GM23338 (cell line): ENCODE measurements around the gene UBE2H. TPM values are rescaled to one million over a fixed set of nuclear protein-coding genes. Genes with fewer than 3 reads are reported as not detected.
A peak's percentile ranks its signal among the peaks of the same experiment; 100 is the strongest.

ENCODE experiments used
- ATAC-seq: fragments of 200-7000 bp; cut with Tn5 transposase; 3 replicates; pipeline ENCODE4 v1.9.1; 2020
- DNase-seq: peaks from one replicate; pipeline ENCODE4 v3.0.0-alpha.2; 2015; ENCODE audit warnings: low spot score
- H2AFZ ChIP-seq: fragments of 200-600 bp; sonication (generic); 2 replicates; pipeline ENCODE4 v1.8.0; 2016; ENCODE audit warnings: antibody characterized with exemption, mild to moderate bottlenecking, moderate library complexity
- H3F3A ChIP-seq: fragments of 200-600 bp; sonication (generic); replicated peaks from 2 replicates; pipeline ENCODE4 v1.8.0; 2017; ENCODE audit warnings: antibody characterized with exemption, mixed run types, low read depth
- H3K27ac ChIP-seq: fragments of 200-600 bp; sonication (generic); 2 replicates; pipeline ENCODE4 v1.6.1; 2016; ENCODE audit warnings: low read depth
- H3K27me3 ChIP-seq: fragments of 200-600 bp; sonication (generic); 2 replicates; pipeline ENCODE4 v1.8.0; 2016; ENCODE audit warnings: mild to moderate bottlenecking, mixed run types, moderate library complexity; ENCODE audit not compliant: insufficient read depth
- H3K36me3 ChIP-seq: fragments of 200-600 bp; sonication (generic); 2 replicates; pipeline ENCODE4 v1.8.0; 2016; ENCODE audit warnings: mild to moderate bottlenecking; ENCODE audit not compliant: insufficient read depth
- H3K4me1 ChIP-seq: fragments of 200-600 bp; sonication (generic); 2 replicates; pipeline ENCODE4 v1.8.0; 2016; ENCODE audit warnings: mild to moderate bottlenecking, moderate library complexity; ENCODE audit not compliant: insufficient read depth
- H3K4me2 ChIP-seq: fragments of 200-600 bp; sonication (generic); 2 replicates; pipeline ENCODE4 v1.7.1; 2017; ENCODE audit warnings: mixed run types
- H3K4me3 ChIP-seq: fragments of 200-600 bp; sonication (generic); 2 replicates; pipeline ENCODE4 v1.6.1; 2016; ENCODE audit warnings: mixed run types
- H3K79me2 ChIP-seq: fragments of 200-600 bp; sonication (generic); replicated peaks from 2 replicates; pipeline ENCODE4 v1.8.0; 2017; ENCODE audit warnings: mild to moderate bottlenecking; ENCODE audit not compliant: insufficient read depth
- H3K9me2 ChIP-seq: fragments of 200-600 bp; sonication (generic); 2 replicates; pipeline ENCODE4 v1.8.0; 2017; ENCODE audit not compliant: insufficient read depth
- H4K20me1 ChIP-seq: fragments of 200-600 bp; sonication (generic); replicated peaks from 2 replicates; pipeline ENCODE4 v1.8.0; 2017; ENCODE audit warnings: mild to moderate bottlenecking; ENCODE audit not compliant: insufficient read depth
- H3K27ac Mint-ChIP-seq: 2 replicates; pipeline ENCODE4 v1.8.0; 2020; ENCODE audit warnings: inconsistent platforms, mild to moderate bottlenecking, moderate library complexity, mixed read lengths
- H3K27me3 Mint-ChIP-seq: 3 replicates; pipeline ENCODE4 v1.8.0; 2022; ENCODE audit warnings: low read depth, mild to moderate bottlenecking, moderate library complexity, mixed read lengths, inconsistent platforms; ENCODE audit not compliant: insufficient read depth, poor library complexity
- H3K36me3 Mint-ChIP-seq: 3 replicates; pipeline ENCODE4 v1.8.0; 2021; ENCODE audit warnings: low read depth, mild to moderate bottlenecking, inconsistent platforms, moderate library complexity, mixed read lengths
- H3K4me1 Mint-ChIP-seq: 3 replicates; pipeline ENCODE4 v1.8.0; 2020; ENCODE audit warnings: mild to moderate bottlenecking, inconsistent platforms, mixed read lengths
- H3K4me3 Mint-ChIP-seq: 3 replicates; pipeline ENCODE4 v1.8.0; 2021; ENCODE audit warnings: moderate library complexity, mild to moderate bottlenecking, inconsistent platforms, mixed read lengths
- H3K9me3 Mint-ChIP-seq: 3 replicates; pipeline ENCODE4 v1.8.0; 2020; ENCODE audit warnings: moderate library complexity, mild to moderate bottlenecking, inconsistent platforms, mixed read lengths
- CTCF ChIP-seq, 2 experiments: fragments of 200-600 bp in 1 of 2; sonication (generic) in 1 of 2; conservative IDR thresholded peaks; 2 replicates each; pipeline versions ENCODE4 v1.5.1 to v1.6.1; 2016 to 2017; ENCODE audit warnings: antibody characterized with exemption in 2 of 2, low read depth in 2 of 2, mild to moderate bottlenecking in 2 of 2, moderate library complexity in 1 of 2
- EZH2 ChIP-seq: fragments of 200-600 bp; sonication (generic); IDR thresholded peaks from one replicate; pipeline ENCODE4 v1.8.0; 2017; ENCODE audit warnings: antibody characterized with exemption, mild to moderate bottlenecking, low read depth; ENCODE audit not compliant: unreplicated experiment
- ZNF114 ChIP-seq: fragments of 250-450 bp; sonication (Bioruptor Pico); IDR thresholded peaks from 2 replicates; pipeline ENCODE4 v1.5.0; 2020; ENCODE audit warnings: mild to moderate bottlenecking, moderate library complexity
- polyA plus RNA-seq: library from polyadenylated mRNA; unstranded; fragments of >200 nt; fragmentation: Nextera tagmentation; extraction: Ambion mirVana; gene quantifications from 2 replicates; pipeline ENCODE4 v1.2.1, GENCODE V29; 2016
- small RNA-seq: library from RNA; depleted of rRNA; stranded (forward); fragments of <200 nt; gene quantifications from one replicate; pipeline ENCODE3, GENCODE V24; 2014; ENCODE audit warnings: low replicate concordance
- total RNA-seq: library from RNA; depleted of rRNA; stranded (reverse); fragments of >200 nt; shearing (Covaris generic); gene quantifications from 2 replicates; pipeline ENCODE4 v1.2.3, GENCODE V29; 2014; rRNA removed

UBE2H gene
- total and polyA plus RNA-seq, 2 experiments from 2014 or later, result 40.8 to 86.5 TPM

DNA sequence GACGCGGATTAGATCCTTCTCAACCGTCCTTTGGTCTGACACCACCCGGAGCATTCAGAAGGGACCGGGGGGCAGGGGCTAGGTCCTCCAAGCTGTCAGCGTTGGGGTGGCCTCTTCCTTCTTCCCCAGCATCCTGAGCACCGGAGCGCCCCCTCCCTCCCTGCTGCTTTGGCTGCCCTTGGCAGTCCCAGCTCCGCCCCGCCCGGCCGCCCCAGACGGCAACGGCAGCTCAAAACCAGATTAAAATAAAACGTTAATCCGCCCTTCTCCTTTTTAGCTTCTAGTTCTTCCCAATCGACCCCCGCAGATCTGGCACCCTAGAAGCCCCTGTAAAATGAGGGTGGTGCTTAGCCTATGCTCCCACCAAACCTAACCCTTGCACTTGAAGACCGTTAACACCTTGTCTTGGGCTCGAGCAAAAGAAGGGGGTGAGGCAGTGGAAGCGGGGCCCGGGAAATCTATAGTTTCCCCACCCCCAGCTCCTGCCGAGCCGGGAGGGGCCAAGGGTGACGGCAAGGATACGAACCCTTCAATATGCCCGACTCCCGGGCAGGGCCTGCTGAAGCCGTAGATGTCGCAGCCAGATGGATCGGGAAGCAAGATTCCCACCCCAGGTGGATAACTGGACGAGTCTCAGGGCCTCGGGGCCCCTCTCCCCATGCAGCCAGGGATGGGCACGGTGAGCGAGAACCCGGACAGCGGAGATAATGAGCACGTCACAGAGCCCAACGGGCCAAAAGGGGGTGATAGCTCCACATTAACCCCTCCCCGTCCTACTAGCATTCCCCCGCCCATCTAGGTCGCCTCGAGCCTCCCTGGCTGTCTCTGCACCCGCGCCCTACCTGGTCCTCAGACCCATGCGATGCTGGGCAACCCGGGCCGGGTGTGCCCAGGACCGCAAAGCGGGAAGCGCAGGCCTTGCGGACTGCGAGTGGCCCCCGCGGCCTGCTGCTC, 171.5 kb downstream of the UBE2H start:
- Histone ChIP-seq H3K79me2 (peaks cover 21% of the 10 kb centered on the region), H3K27me3 (peaks cover 77% of the 10 kb centered on the region), H3K9me2 (no peaks in the 10 kb centered on the region), H3K27ac (no peak overlapping the region), H4K20me1 (peaks cover 16% of the 10 kb centered on the region), H3K36me3 (no peaks in the 10 kb centered on the region), H3K4me2 (peak overlapping the region; percentile 100), H3K4me3 (peak overlapping the region; percentile 93), H3K4me1 (peaks cover 50% of the 10 kb centered on the region), H2AFZ (peak overlapping the region; percentile 76), H3F3A (peaks cover 53% of the 10 kb centered on the region)
- peaks cover 48% of the 10 kb centered on the region for H3K4me1 Mint-ChIP-seq
- H3K36me3 Mint-ChIP-seq, result peaks cover 11% of the 10 kb centered on the region
- peak overlapping the region; percentile 43; the same call in 1 of the 2 replicates for H3K27ac Mint-ChIP-seq
- TF ChIP-seq ZNF114 (CRISPR knock-in tag) (no peak), EZH2 (peak; percentile 17), CTCF (conservative IDR thresholded peaks at IDR 0.05; ENCODE audit: low read depth in 2 of 2) (0 out of 4 replicates have a peak, but pooled peaks of 1 of the 2 experiments have one; percentile 10)
- peaks cover 5% of the 10 kb centered on the region; the same call in 2 of the 3 replicates for H3K9me3 Mint-ChIP-seq
- peak; percentile 3 for ATAC-seq
- H3K27me3 Mint-ChIP-seq, result peaks cover 81% of the 10 kb centered on the region
- peak; percentile 81 for DNase-seq
- peak overlapping the region; percentile 81 for H3K4me3 Mint-ChIP-seq

Small RNA genes within 50 kb of the gene (small RNA-seq; reads per million reads assigned to genes)
- gene RF00019, result not detected

Other genes with a start within 250 kb of the UBE2H start
- 31.0 and 35.1 TPM in 2 replicates for gene ZC3HC1, start 98.4 kb upstream of the UBE2H start, total RNA-seq
- 24.6 and 31.0 TPM in 2 replicates for gene ZC3HC1, start 98.4 kb upstream of the UBE2H start, polyA plus RNA-seq
- gene KLHDC10, start 117.6 kb upstream of the UBE2H start, total RNA-seq, result 14.7 and 14.8 TPM in 2 replicates
- 5.1 and 5.5 TPM in 2 replicates for gene KLHDC10, start 117.6 kb upstream of the UBE2H start, polyA plus RNA-seq